Measurements from ENCODE around the gene CCNDBP1.

GRCh38 chr15:43229977-43230376, 44.8 kb downstream of the CCNDBP1 start:
- TF ChIP-seq CTCF (conservative IDR thresholded peaks at IDR 0.05 in 1 of 2, IDR thresholded peaks at IDR 0.05 in 1 of 2; ENCODE audit: extremely low read depth in 1 of 2, insufficient read depth in 1 of 2, low read depth in 1 of 2, low read length in 2 of 2) (no peak), EZH2 (IDR thresholded peaks at IDR 0.05; ENCODE audit: borderline replicate concordance, low read length) (no peak)

All from mammary epithelial cell (primary cell).